Measurements from ENCODE around the gene SLC39A12. TPM values are rescaled to one million over a fixed set of nuclear protein-coding genes. Genes with fewer than 3 reads are reported as not detected.

Gene SLC39A12
- total and polyA plus RNA-seq, 2 of the 13 experiments (the other 11 are each of a cell fraction or from before 2014, with no cell fraction given) = not detected

- no peak for DNase-seq (ENCODE audit: low spot score)
- FAIRE-seq = no peak
- 0% methylated on average over 2 of the region's 2 CpGs for WGBS (ENCODE audit: low lambda C conversion rate)
- Histone ChIP-seq H3K4me1 (ENCODE audit: insufficient read depth, low read length) (no peaks in the 10 kb centered on the region), H3K79me2 (ENCODE audit: insufficient read depth, low read length) (no peaks in the 10 kb centered on the region), H3K27me3 (ENCODE audit: control insufficient read depth in 1 of 2, insufficient read depth in 2 of 2, low read length in 2 of 2) (no peaks in the 10 kb centered on the region), H4K20me1 (ENCODE audit: insufficient read depth, low read length) (no peaks in the 10 kb centered on the region), H3K4me3 (replicated peaks in 1 of 3; ENCODE audit: insufficient read depth in 1 of 3, low read depth in 2 of 3, low read length in 3 of 3) (no peak overlapping the region), H3K9me3 (ENCODE audit: low read length) (no peaks in the 10 kb centered on the region), H3K4me2 (ENCODE audit: low read depth, low read length) (no peak overlapping the region), H3K36me3 (replicated peaks in 1 of 2; ENCODE audit: control insufficient read depth in 1 of 2, insufficient read depth in 2 of 2, low read length in 2 of 2) (no peaks in the 10 kb centered on the region), H2AFZ (ENCODE audit: low read length) (no peak overlapping the region), H3K9ac (ENCODE audit: insufficient read depth, low read depth, low read length) (no peak overlapping the region), H3K27ac (ENCODE audit: extremely low read length, insufficient read depth, low read length) (no peak overlapping the region)
- no peak for TF ChIP-seq MAFF (IDR thresholded peaks at IDR 0.05; ENCODE audit: low read depth, low read length)
- no peak for TF ChIP-seq ZFP1 (CRISPR knock-in tag; IDR thresholded peaks at IDR 0.05)
- no peak for TF ChIP-seq ZNF746 (CRISPR knock-in tag; IDR thresholded peaks at IDR 0.05)
- no peak for TF ChIP-seq SYNCRIP (IDR thresholded peaks at IDR 0.05; ENCODE audit: insufficient read depth, low read depth, low read length)
- TF ChIP-seq LCORL (IDR thresholded peaks at IDR 0.05) = no peak
- TF ChIP-seq LCORL (CRISPR knock-in tag; IDR thresholded peaks at IDR 0.05) = no peak
- TF ChIP-seq SP1 (IDR thresholded peaks at IDR 0.05) = no peak
- TF ChIP-seq SP1 (CRISPR knock-in tag; IDR thresholded peaks at IDR 0.05) = no peak
- TF ChIP-seq ZBTB39 (CRISPR knock-in tag; IDR thresholded peaks at IDR 0.05) = no peak
- TF ChIP-seq ZNF749 (CRISPR knock-in tag; IDR thresholded peaks at IDR 0.05; ENCODE audit: borderline replicate concordance) = no peak
- no peak for TF ChIP-seq ZNF747 (CRISPR knock-in tag; IDR thresholded peaks at IDR 0.05; ENCODE audit: borderline replicate concordance)
- no peak for TF ChIP-seq ZNF557 (CRISPR knock-in tag; IDR thresholded peaks at IDR 0.05)
- TF ChIP-seq POLR2G (IDR thresholded peaks at IDR 0.05; ENCODE audit: low read depth, low read length) = no peak
- TF ChIP-seq XBP1 (CRISPR knock-in tag; IDR thresholded peaks at IDR 0.05) = no peak
- no peak for TF ChIP-seq ZBTB7A (CRISPR knock-in tag; IDR thresholded peaks at IDR 0.05)
- ChIA-PET CTCF (ENCODE audit: low intra/inter-chr PET ratio, low total read pairs) (no interaction called here), POLR2A (no interaction called here)
- no TSS peak for BruUV-seq (replicated peaks)
- in situ Hi-C loops (cut with HindIII; ENCODE audit: extremely low pct_ligation_motif_present, low pct_unique_long_range_greater_than_20kb) (no loop called here), intact Hi-C loops (cut with micrococcal nuclease; ENCODE audit: unreplicated experiment) (no loop called here)
- ATAC-seq = no peak
These were observed 58.3 kb downstream of the SLC39A12 start for GRCh38 chr10:18010050-18010449.

All from HepG2 (cell line).